ENCODE results near the gene RGS3. TPM values are rescaled to one million over a fixed set of nuclear protein-coding genes. Genes with fewer than 3 reads are reported as not detected.

Gene RGS3
- total and polyA plus RNA-seq, 5 donors from 2014 or later = 8.5 to 15.5 (median 12.5) TPM

DNA sequence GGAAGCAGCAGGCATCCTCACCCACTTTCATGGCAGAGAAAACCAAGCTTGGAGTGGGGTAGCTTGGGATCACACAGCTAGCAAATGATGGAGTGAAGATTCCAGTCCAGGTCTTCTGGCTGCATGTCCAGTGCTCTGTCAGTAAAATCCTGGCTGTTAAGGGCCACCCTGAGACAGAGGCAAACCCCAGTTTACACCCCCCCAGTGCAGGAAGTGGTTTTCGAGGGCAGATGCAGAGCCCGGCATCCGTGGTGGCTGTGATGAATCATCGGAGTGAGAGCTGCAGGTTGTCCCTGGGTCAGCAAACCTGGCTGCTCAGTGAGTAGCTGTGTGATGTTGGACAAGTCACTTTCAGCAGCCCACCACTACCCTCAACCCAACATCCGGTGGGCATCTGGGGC lies 115.4 kb downstream of the RGS3 start:
- DNase-seq = peak; percentile 66 to 93 (median 76)
- Histone ChIP-seq H3K27me3 (ENCODE audit: control insufficient read depth, insufficient read depth, low read length) (no peaks in the 10 kb centered on the region), H3K4me1 (ENCODE audit: control insufficient read depth, insufficient read depth, low read length, poor library complexity, severe bottlenecking) (peaks cover 54% of the 10 kb centered on the region), H3K4me3 (ENCODE audit: low read depth, low read length) (peak overlapping the region; percentile 49), H3K9me3 (ENCODE audit: control insufficient read depth in 2 of 2, low read length in 2 of 2) (no peaks in the 10 kb centered on the region), H3K36me3 (ENCODE audit: control insufficient read depth, insufficient read depth, low read length) (peaks cover 3% of the 10 kb centered on the region), H3K27ac (ENCODE audit: insufficient read depth, low read length, poor library complexity, severe bottlenecking) (peak overlapping the region; percentile 80)
- peaks cover 0 to 74% (median 42%) of the 10 kb centered on the region in 4 donors for H3K4me1 Mint-ChIP-seq
- no peaks in the 10 kb centered on the region for H3K9me3 Mint-ChIP-seq
- H3K4me3 Mint-ChIP-seq = peak overlapping the region; percentile 63 to 86 (median 77)
- ATAC-seq (ENCODE audit: low read depth in 2 of 2) = peak; percentile 76
- H3K36me3 Mint-ChIP-seq = no peaks in the 10 kb centered on the region
- H3K27ac Mint-ChIP-seq = peak overlapping the region; percentile 94 to 97 (median 96)
- H3K27me3 Mint-ChIP-seq = no peaks in the 10 kb centered on the region

- H3K27me3 Mint-ChIP-seq = no peaks in the 10 kb centered on the region
Measured at GRCh38 chr9:113579283-113580040, 115.9 kb downstream of the RGS3 start.

DNA sequence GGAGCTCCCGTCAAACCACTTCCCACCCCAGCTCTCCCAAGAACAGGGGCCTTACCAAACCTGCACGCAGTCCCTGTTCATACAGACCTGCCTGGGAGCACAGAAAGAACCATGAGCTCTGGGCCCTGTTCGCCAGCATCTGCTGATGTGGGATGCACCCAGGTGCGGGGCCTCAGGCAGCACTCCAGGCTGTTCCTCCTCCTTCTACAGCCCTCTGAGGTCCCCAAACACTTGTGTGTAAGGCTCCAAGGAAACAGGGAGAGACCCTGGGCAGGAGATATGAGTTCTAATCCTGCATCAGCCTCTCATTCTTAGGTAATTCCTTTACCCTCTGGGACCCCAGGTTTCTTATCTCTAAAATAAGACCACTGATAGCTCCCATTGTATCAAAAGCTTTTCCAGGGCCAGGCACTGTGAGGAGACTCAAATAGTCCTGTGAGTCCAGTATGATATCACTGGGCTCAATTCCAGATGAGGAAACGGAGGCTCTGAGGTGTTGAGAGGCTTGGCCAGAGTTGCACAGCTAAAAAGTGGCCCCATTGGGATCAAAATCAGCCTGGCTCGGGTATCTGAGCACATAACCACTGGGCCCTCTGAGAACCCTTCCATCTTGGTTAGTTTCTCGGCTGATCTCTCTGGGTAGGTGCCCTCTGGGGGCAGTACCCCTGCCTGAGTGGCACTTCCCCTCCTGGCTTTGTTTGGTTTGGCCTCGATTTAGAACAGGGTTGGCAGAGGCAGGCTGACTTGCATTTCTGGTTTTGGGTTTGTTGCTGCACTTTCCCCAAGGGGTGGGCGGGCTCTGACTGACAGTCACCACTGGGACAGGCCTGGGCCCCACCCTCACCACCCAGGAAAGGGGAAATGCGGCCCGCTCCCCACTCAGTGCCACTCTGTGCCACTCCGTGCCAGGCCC lies 116.8 kb downstream of the RGS3 start:
- no peaks in the 10 kb centered on the region for H3K27me3 ChIP-seq (ENCODE audit: control insufficient read depth, insufficient read depth, low read length)
- Mint-ChIP-seq H3K9me3 (no peaks in the 10 kb centered on the region), H3K27ac (peak overlapping the region; percentile 94 to 97 (median 96)), H3K4me1 (peaks cover 0 to 72% (median 38%) of the 10 kb centered on the region in 4 donors), H3K27me3 (no peaks in the 10 kb centered on the region), H3K4me3 (peak overlapping the region; percentile 81 to 89 (median 84)), H3K36me3 (peaks cover 8% of the 10 kb centered on the region)
- no peaks in the 10 kb centered on the region for H3K9me3 ChIP-seq (ENCODE audit: control insufficient read depth in 2 of 2, low read length in 2 of 2)
- H3K36me3 ChIP-seq (ENCODE audit: control insufficient read depth, insufficient read depth, low read length) = peaks cover 12% of the 10 kb centered on the region
- peak in 1 of 2 donors; percentile 5 for ATAC-seq (ENCODE audit: low read depth in 2 of 2)
- peak overlapping the region; percentile 43 for H3K4me3 ChIP-seq (ENCODE audit: low read depth, low read length)
- H3K4me1 ChIP-seq (ENCODE audit: control insufficient read depth, insufficient read depth, low read length, poor library complexity, severe bottlenecking) = peaks cover 54% of the 10 kb centered on the region
- peak; percentile 5 to 83 (median 22) for DNase-seq
- peak overlapping the region; percentile 80 for H3K27ac ChIP-seq (ENCODE audit: insufficient read depth, low read length, poor library complexity, severe bottlenecking)

More at GRCh38 chr9:113579283-113580040, 115.9 kb downstream of the RGS3 start:
- peak in 1 of 3 donors; percentile 65 for DNase-seq
- peaks cover 9% of the 10 kb centered on the region for H3K36me3 ChIP-seq (ENCODE audit: control insufficient read depth, insufficient read depth, low read length)
- Mint-ChIP-seq H3K4me1 (peaks cover 0 to 70% (median 39%) of the 10 kb centered on the region in 4 donors), H3K27ac (peak overlapping the region; percentile 94 to 97 (median 96)), H3K4me3 (peak overlapping the region; percentile 44 to 86 (median 82)), H3K36me3 (peaks cover under 1% of the 10 kb centered on the region), H3K9me3 (no peaks in the 10 kb centered on the region)
- H3K27ac ChIP-seq (ENCODE audit: insufficient read depth, low read length, poor library complexity, severe bottlenecking) = peak overlapping the region; percentile 80
- no peaks in the 10 kb centered on the region for H3K27me3 ChIP-seq (ENCODE audit: control insufficient read depth, insufficient read depth, low read length)
- peak; percentile 9 to 23 for ATAC-seq (ENCODE audit: low read depth in 2 of 2)
- no peaks in the 10 kb centered on the region for H3K9me3 ChIP-seq (ENCODE audit: control insufficient read depth in 2 of 2, low read length in 2 of 2)
- H3K4me1 ChIP-seq (ENCODE audit: control insufficient read depth, insufficient read depth, low read length, poor library complexity, severe bottlenecking) = peaks cover 54% of the 10 kb centered on the region
- H3K4me3 ChIP-seq (ENCODE audit: low read depth, low read length) = peak overlapping the region; percentile 49

- peak overlapping the region; percentile 67 to 89 (median 85) for H3K4me3 Mint-ChIP-seq
- H3K27ac Mint-ChIP-seq = peak overlapping the region; percentile 94 to 97 (median 96)
- Histone ChIP-seq H3K9me3 (ENCODE audit: control insufficient read depth in 2 of 2, low read length in 2 of 2) (no peaks in the 10 kb centered on the region), H3K4me1 (ENCODE audit: control insufficient read depth, insufficient read depth, low read length, poor library complexity, severe bottlenecking) (peaks cover 54% of the 10 kb centered on the region), H3K4me3 (ENCODE audit: low read depth, low read length) (peak overlapping the region; percentile 68), H3K27me3 (ENCODE audit: control insufficient read depth, insufficient read depth, low read length) (no peaks in the 10 kb centered on the region), H3K27ac (ENCODE audit: insufficient read depth, low read length, poor library complexity, severe bottlenecking) (peak overlapping the region; percentile 80), H3K36me3 (ENCODE audit: control insufficient read depth, insufficient read depth, low read length) (peaks cover 12% of the 10 kb centered on the region)
- H3K36me3 Mint-ChIP-seq = peaks cover 8% of the 10 kb centered on the region
- H3K9me3 Mint-ChIP-seq = no peaks in the 10 kb centered on the region
- ATAC-seq (ENCODE audit: low read depth in 2 of 2) (no peak), DNase-seq (no peak)
- H3K27me3 Mint-ChIP-seq = no peaks in the 10 kb centered on the region
- H3K4me1 Mint-ChIP-seq = peaks cover 0 to 78% (median 36%) of the 10 kb centered on the region in 4 donors
Measured at GRCh38 chr9:113580954-113581311, 117.4 kb downstream of the RGS3 start.

- DNase-seq (peak; percentile 57 to 95 (median 74)), ATAC-seq (ENCODE audit: low read depth in 2 of 2) (peak; percentile 79 to 80)
- Histone ChIP-seq H3K4me3 (ENCODE audit: low read depth, low read length) (peak overlapping the region; percentile 68), H3K36me3 (ENCODE audit: control insufficient read depth, insufficient read depth, low read length) (peaks cover 12% of the 10 kb centered on the region), H3K27me3 (ENCODE audit: control insufficient read depth, insufficient read depth, low read length) (no peaks in the 10 kb centered on the region), H3K4me1 (ENCODE audit: control insufficient read depth, insufficient read depth, low read length, poor library complexity, severe bottlenecking) (peaks cover 54% of the 10 kb centered on the region), H3K27ac (ENCODE audit: insufficient read depth, low read length, poor library complexity, severe bottlenecking) (peak overlapping the region; percentile 80), H3K9me3 (ENCODE audit: control insufficient read depth in 2 of 2, low read length in 2 of 2) (no peaks in the 10 kb centered on the region)
- Mint-ChIP-seq H3K27ac (peak overlapping the region; percentile 94 to 97 (median 96)), H3K4me1 (peaks cover 0 to 81% (median 36%) of the 10 kb centered on the region in 4 donors), H3K36me3 (peaks cover 8% of the 10 kb centered on the region), H3K27me3 (no peaks in the 10 kb centered on the region), H3K9me3 (no peaks in the 10 kb centered on the region), H3K4me3 (peak overlapping the region; percentile 79 to 89 (median 81))
Measured at GRCh38 chr9:113581865-113582697, 118.6 kb downstream of the RGS3 start.

DNA sequence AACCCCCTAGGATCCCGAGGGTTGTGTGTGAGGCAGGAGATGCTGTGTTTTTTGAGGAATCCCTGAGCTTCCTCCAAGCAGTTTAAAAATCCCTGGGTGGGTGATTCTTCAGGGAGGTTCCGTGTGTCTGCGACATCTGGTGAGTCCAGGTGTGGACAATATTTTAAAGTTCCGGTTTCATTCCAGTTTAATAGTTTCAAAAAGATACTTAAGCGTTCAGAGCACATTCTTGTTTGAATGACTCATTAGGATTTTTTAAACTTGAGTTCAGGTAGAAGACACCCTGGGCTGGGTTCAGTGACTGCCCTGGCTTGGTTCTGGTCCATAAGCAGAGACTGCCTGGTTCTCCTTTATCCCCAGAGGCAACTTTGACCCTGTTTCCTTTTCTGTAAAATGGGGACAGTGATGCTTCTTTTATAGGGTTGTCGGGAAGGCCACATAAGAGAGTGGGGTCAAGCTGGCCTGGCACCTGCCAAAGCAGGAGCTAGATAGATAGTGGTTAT lies 119.2 kb downstream of the RGS3 start:
- Histone ChIP-seq H3K36me3 (ENCODE audit: control insufficient read depth, insufficient read depth, low read length) (peaks cover 12% of the 10 kb centered on the region), H3K9me3 (ENCODE audit: control insufficient read depth in 2 of 2, low read length in 2 of 2) (no peaks in the 10 kb centered on the region), H3K4me3 (ENCODE audit: low read depth, low read length) (no peak overlapping the region), H3K27me3 (ENCODE audit: control insufficient read depth, insufficient read depth, low read length) (no peaks in the 10 kb centered on the region), H3K27ac (ENCODE audit: insufficient read depth, low read length, poor library complexity, severe bottlenecking) (peak overlapping the region; percentile 80), H3K4me1 (ENCODE audit: control insufficient read depth, insufficient read depth, low read length, poor library complexity, severe bottlenecking) (peaks cover 48% of the 10 kb centered on the region)
- no peak for DNase-seq
- no peaks in the 10 kb centered on the region for H3K9me3 Mint-ChIP-seq
- H3K27ac Mint-ChIP-seq = peak overlapping the region; percentile 94 to 97 (median 96)
- H3K4me3 Mint-ChIP-seq = peak overlapping the region in 2 of 4 donors; percentile 81
- H3K36me3 Mint-ChIP-seq = peaks cover 8% of the 10 kb centered on the region
- peaks cover 0 to 74% (median 30%) of the 10 kb centered on the region in 4 donors for H3K4me1 Mint-ChIP-seq
- ATAC-seq (ENCODE audit: low read depth in 2 of 2) = no peak
- no peaks in the 10 kb centered on the region for H3K27me3 Mint-ChIP-seq

Data from CD4-positive, CD25-positive, alpha-beta regulatory T cell (primary cell).